Measurements from ENCODE around the gene ZNF574.

ZNF574 gene

GRCh38 chr19:42054205-42054604, 21.8 kb upstream of the ZNF574 start:
- DNase-seq (ENCODE audit: low spot score) = no peak

- DNase-seq (ENCODE audit: low spot score) = no peak
These were observed 18.1 kb upstream of the ZNF574 start for GRCh38 chr19:42057846-42058245.

- no peak for DNase-seq (ENCODE audit: low spot score)
These were observed 16.8 kb upstream of the ZNF574 start for GRCh38 chr19:42059196-42059595.

DNA sequence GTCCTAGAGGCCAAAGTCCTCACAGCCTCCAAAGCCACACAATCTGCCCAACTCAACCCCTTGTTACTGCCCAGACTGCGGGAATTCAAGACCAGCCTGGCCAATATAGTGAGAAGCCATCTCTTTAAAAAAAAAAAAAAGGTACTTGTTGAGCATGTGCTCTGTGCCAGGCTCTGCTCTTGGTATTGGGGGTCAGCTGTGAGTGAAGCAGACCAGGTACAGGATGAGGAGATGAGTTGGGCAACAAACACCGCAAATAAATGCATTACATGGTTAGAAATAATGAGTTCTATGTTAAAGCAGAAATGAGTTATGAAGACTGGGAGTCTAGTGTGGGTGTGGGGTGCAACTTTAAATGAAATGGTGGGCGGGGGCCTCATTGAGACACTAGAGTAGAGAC, 15.8 kb upstream of the ZNF574 start:
- DNase-seq (ENCODE audit: low spot score) = no peak

DNA sequence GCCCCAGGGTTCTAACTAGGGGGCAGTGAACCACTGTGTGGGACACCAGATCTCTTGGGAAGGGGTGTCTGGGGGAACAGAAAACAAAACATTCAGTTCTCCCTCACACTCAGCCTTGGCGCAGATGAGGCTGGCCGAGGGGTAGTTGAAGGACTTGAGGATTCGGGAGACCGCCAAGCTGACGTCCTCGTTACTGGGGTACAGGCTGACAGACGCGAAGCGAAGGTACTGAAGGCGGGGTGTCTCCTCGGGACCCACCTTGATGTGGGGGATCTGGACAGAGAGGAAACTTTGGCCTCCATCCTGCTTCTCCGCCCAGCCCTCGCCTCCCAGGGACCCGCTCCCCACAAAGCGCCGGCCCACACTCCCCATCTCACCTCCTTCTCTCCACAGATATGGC, 13.6 kb upstream of the ZNF574 start:
- no peak for DNase-seq (ENCODE audit: low spot score)

- DNase-seq (ENCODE audit: low spot score) = no peak
These were observed 11.5 kb upstream of the ZNF574 start for GRCh38 chr19:42064432-42064831.

DNA sequence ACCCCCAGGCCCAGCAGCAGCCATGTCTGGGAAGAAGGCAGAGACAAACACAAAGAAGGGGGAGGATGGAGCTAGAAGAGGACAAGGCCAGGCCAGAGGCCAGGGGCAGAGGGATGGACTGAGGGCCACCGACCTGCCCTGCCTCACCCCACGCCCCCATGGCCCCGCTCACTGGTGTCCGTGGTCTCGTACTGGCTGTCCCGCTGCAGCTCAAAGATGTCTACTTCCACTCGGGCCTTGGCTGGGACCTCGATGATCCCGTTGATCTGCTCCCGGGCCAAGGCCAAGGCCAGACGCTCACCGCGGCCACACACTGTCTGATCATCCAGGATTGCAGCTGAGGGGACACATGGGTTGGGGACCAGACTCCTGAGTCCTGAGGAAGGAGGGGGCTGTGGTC, 10.9 kb upstream of the ZNF574 start:
- no peak for DNase-seq (ENCODE audit: low spot score)

- DNase-seq (ENCODE audit: low spot score) = no peak
These were observed 10.5 kb upstream of the ZNF574 start for GRCh38 chr19:42065511-42065910.

GRCh38 chr19:42066075-42066754, 9.8 kb upstream of the ZNF574 start:
- no peak for DNase-seq (ENCODE audit: low spot score)

DNA sequence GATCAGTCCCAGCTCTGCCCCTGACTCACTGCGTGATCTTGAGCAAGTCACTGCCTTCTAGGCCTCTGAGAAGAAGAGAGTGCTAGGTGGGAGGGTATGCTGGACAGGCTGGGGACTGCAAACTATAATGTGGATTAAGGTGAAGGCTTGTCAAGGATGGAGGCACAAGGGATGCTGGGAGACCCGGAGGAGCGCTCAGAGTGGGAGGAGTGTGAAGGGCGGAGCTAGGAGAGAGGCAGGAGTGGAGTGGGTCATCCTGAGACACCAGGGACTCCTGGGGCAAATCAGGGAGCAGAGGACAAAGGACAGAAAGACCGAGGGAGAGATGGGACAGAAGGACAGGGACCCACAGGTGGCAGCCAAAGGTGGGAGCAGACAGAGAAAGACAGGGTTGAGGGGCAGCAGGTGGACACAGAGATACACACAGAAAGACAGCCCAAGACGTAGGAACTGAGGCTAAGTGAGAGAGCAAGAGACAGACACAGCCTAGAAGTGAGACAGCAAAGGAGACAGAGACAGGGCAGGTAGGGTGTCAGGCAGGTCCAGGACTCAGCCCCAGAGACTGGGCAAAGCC, 8.6 kb upstream of the ZNF574 start:
- no peak for DNase-seq (ENCODE audit: low spot score)

DNA sequence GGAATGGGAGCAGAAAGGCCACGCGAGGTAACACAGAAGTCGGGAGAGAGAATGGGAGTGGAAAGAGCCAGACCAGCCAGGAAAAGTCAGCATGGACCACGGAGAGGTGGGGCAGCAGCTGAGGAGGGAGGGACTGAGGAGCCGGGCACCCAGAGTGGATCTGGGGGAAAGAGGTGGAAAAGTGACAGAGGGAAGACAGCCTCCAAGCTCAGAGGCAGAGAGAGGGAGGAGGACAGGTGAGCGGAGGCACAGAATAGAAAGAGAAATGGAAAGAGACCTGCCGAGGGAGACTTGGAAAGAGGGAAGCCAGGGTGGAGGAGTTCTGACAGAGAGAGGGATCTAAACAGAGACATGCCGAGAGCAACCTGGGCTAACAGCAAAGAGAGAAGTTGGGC, 7.6 kb upstream of the ZNF574 start:
- no peak for DNase-seq (ENCODE audit: low spot score)

DNA sequence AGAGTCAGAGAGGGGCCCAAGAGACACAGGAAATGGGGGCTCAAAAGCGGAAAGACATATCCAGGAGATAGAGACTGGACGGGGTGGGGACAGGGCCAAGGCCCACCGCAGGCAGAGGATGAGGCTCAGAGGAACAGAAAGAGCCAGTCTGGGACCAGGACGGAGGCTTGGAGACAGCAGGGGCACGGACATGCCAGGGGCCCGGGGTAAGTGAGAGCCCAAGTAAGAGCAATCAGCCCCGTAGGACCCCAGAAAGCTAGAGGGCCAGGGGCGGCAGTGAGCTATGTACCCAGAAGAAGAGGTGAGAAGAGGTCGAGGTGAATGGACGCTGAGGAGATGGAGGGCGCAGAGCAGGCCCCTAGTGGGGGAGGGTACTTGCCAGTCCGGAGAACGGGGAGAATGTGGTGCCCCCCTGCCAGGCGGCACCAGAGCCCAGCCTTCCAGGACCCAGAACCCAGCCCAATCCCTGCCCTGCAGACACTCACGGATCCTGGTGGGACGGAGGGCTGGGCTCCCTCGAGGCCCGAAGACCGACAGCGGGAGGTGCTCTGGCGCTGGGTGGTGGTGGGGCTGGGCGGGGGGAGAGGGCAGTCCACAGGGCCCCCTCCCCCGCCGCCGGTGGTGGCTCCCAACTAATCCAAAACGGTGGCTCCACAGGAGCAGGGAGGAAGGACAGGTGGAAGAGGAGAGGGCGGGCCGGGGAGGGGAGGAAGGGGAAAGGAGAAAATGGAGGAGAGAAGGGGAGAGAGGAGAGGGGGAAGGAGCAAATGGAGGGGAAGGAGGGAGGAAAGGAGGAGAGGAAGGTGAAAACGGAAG, 7.0 kb upstream of the ZNF574 start:
- no peak for DNase-seq (ENCODE audit: low spot score)

DNA sequence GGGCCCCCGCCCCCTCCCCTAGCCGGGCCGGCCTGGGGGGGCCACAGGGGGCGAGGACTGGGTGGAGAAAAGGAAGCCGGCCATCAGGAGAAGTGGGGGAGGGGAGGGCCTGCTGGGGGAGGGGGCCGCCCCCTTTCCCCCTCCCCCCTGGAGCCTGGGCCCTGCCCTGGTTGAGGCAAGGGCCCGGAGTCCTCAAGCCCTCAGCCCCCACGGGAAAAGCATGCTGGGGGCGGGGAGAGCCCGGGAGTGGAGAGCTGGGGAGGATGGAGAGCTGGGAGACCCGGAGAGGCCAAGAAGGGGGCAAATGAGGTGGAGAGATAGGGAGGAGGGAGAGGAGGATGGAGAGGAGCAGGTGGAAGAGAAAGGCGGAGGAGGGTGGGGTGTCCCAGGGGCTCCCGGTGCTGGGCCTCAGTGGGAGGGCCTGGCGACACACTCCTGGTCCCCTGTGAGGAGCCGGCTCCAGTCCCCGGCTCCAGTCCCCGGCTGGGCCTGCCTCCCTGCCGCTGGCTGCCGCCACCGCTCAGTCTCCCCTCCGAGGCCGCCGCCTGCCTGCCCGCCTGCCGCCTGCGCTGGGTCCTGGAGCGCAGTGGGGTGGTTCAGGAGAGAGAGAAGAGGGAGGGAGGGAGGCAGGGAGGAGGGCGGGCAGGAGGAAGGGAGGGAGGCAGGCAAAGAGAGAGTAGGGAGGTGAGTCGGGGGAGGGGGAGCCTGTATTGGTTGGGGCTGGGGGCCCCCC, 6.2 kb upstream of the ZNF574 start, which contains the start of gene GRIK5:
GRIK5 (minus strand) TSS at position 588 of the 733 bp plus-strand sequence. CDS start 4,436 bp downstream, outside the sequence.
- DNase-seq (ENCODE audit: low spot score) = no peak

GRCh38 chr19:42071247-42071646, 4.7 kb upstream of the ZNF574 start:
- no peak for DNase-seq (ENCODE audit: low spot score)

DNA sequence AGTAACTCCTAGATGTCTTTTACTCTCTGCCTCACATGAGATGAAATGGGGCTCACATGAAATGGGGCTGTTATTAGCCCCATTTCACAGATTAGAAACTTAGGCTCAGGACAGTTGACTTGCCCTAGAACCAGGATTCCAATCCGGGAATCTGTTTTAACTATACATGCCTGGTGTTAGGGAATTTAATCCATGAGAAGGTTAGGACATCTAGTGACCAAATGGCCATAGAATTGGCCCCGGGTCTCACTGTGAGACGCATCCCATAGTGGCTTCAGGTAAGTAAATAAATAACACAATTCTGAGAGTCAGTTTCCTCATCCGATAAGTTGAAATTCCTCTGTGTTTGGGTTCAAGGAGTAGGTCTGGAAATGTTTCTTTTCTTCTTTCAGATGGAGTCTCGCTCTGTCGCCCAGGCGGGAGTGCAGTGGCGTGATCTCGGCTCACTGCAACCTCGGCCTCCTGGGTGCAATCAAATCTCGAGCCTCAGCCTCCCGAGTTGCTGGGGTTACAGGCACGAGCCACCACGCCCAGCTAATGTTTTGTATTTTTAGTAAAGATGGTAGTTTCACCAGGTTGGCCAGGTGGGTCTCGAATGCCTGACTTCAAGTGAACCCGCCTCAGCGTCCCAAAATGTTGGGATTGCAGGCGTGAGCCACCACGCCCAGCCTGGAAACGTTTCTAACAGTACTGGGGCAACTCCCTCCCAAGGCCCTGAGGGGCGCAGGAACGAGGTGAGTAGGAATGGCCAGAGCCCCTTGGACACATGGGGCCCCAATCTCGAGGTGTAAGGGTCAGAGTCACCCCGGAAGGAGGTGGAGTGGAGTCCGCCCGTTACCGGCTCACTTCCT, 1.2 kb upstream of the ZNF574 start:
- no peak for DNase-seq (ENCODE audit: low spot score)

DNA sequence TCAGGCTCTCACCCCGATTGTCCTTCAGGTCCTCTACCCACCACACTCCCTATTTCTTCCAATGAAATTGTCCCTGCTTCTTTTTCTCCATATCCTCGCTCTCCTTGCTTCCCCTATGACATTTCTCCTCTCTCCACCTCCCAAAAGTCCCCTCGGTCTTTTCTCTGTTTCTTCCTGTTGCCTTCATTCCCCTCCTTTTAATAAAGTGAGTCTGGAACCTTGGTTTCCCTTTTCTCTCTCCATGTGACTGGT, 676 bp upstream of the ZNF574 start:
- peak; percentile 64 for DNase-seq (ENCODE audit: low spot score)

GRCh38 chr19:42076380-42076944, 496 bp downstream of the ZNF574 start:
- no peak for DNase-seq (ENCODE audit: low spot score)

DNA sequence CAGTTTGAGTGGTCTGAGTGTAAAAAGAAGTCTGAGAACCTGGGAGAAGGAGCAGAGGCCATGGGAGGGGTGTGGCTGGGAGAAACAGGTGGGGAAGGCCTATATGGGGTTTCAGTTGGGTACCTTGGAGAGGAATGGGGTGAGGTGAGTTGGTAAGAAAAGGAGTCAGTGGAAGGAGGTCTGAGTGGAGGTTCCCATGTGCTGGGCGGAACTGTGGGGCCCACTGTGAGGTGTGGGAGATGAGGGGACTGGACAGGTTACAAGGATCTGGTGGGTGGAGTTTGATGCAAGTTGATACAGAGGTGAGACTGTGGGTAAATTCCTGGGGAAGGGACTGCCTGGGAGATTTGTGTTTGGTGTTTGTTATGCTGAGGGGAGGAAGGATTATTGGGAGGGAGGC, 2.1 kb downstream of the ZNF574 start:
- DNase-seq (ENCODE audit: low spot score) = no peak

DNA sequence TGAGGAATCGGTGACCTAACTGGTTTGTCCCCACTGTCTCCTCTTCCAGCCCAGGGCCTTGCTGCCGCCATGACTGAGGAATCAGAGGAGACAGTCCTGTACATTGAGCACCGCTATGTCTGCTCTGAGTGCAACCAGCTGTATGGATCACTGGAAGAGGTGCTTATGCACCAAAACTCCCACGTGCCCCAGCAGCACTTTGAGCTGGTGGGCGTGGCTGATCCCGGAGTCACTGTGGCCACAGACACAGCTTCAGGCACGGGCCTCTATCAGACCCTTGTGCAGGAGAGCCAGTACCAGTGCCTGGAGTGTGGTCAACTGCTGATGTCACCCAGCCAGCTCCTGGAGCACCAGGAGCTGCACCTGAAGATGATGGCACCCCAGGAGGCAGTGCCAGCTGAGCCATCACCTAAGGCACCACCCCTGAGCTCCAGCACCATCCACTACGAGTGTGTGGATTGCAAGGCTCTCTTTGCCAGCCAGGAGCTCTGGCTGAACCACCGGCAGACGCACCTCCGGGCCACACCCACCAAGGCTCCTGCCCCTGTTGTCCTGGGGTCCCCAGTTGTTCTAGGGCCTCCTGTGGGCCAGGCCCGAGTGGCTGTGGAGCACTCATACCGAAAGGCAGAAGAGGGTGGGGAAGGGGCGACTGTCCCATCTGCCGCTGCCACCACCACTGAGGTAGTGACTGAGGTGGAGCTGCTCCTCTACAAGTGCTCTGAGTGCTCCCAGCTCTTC, 2.7 kb downstream of the ZNF574 start:
- no peak for DNase-seq (ENCODE audit: low spot score)

- DNase-seq (ENCODE audit: low spot score) = no peak
These were observed 3.3 kb downstream of the ZNF574 start for GRCh38 chr19:42079276-42079669.
